Neural crest cell (in vitro differentiated cells): ENCODE data around the gene ITM2C. TPM values are rescaled to one million over a fixed set of nuclear protein-coding genes. Genes with fewer than 3 reads are reported as not detected.

Experiments used
- DNase-seq: peaks from one replicate; pipeline ENCODE4 v3.0.0; 2021; ENCODE audit warnings: low read depth, mixed read lengths, low spot score
- H3K27ac Mint-ChIP-seq: one replicate; pipeline ENCODE4 v1.8.0; 2021; ENCODE audit warnings: mild to moderate bottlenecking, mixed read lengths; ENCODE audit not compliant: unreplicated experiment
- H3K27me3 Mint-ChIP-seq: 2 replicates; pipeline ENCODE4 v1.8.0; 2021; ENCODE audit warnings: low read depth, mild to moderate bottlenecking, mixed read lengths
- H3K36me3 Mint-ChIP-seq: 2 replicates; pipeline ENCODE4 v1.8.0; 2021; ENCODE audit warnings: low read depth, mild to moderate bottlenecking, mixed read lengths
- H3K4me1 Mint-ChIP-seq: 2 replicates; pipeline ENCODE4 v1.8.0; 2021; ENCODE audit warnings: mixed read lengths
- H3K4me3 Mint-ChIP-seq: one replicate; pipeline ENCODE4 v1.8.0; 2021; ENCODE audit warnings: mild to moderate bottlenecking, mixed read lengths
- H3K9me3 Mint-ChIP-seq: 2 replicates; pipeline ENCODE4 v1.8.0; 2021; ENCODE audit warnings: mixed read lengths
- total RNA-seq: library from RNA; stranded (reverse); gene quantifications from 2 replicates; pipeline ENCODE4 v1.2.1, GENCODE V29; 2021
- TF ChIP-seq, protein P1 (sequence below): fragments of 200-600 bp; sonication (generic); conservative IDR thresholded peaks from 2 replicates; pipeline ENCODE4 v1.5.0; 2021; ENCODE audit warnings: antibody characterized with exemption, mild to moderate bottlenecking

ITM2C gene
- total RNA-seq, 1 donor from 2014 or later = 106 TPM

- no peak overlapping the region for H3K27ac Mint-ChIP-seq
- TF ChIP-seq, protein P1, sequence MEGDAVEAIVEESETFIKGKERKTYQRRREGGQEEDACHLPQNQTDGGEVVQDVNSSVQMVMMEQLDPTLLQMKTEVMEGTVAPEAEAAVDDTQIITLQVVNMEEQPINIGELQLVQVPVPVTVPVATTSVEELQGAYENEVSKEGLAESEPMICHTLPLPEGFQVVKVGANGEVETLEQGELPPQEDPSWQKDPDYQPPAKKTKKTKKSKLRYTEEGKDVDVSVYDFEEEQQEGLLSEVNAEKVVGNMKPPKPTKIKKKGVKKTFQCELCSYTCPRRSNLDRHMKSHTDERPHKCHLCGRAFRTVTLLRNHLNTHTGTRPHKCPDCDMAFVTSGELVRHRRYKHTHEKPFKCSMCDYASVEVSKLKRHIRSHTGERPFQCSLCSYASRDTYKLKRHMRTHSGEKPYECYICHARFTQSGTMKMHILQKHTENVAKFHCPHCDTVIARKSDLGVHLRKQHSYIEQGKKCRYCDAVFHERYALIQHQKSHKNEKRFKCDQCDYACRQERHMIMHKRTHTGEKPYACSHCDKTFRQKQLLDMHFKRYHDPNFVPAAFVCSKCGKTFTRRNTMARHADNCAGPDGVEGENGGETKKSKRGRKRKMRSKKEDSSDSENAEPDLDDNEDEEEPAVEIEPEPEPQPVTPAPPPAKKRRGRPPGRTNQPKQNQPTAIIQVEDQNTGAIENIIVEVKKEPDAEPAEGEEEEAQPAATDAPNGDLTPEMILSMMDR = no peak
- no peak for DNase-seq
- no peaks in the 10 kb centered on the region for H3K27me3 Mint-ChIP-seq
- H3K4me1 Mint-ChIP-seq = peaks cover 12% of the 10 kb centered on the region
- H3K4me3 Mint-ChIP-seq = no peak overlapping the region
- peaks cover 2% of the 10 kb centered on the region for H3K36me3 Mint-ChIP-seq
- no peaks in the 10 kb centered on the region for H3K9me3 Mint-ChIP-seq
Observed at GRCh38 chr2:230821991-230822520, 42.7 kb upstream of the ITM2C start.

DNA sequence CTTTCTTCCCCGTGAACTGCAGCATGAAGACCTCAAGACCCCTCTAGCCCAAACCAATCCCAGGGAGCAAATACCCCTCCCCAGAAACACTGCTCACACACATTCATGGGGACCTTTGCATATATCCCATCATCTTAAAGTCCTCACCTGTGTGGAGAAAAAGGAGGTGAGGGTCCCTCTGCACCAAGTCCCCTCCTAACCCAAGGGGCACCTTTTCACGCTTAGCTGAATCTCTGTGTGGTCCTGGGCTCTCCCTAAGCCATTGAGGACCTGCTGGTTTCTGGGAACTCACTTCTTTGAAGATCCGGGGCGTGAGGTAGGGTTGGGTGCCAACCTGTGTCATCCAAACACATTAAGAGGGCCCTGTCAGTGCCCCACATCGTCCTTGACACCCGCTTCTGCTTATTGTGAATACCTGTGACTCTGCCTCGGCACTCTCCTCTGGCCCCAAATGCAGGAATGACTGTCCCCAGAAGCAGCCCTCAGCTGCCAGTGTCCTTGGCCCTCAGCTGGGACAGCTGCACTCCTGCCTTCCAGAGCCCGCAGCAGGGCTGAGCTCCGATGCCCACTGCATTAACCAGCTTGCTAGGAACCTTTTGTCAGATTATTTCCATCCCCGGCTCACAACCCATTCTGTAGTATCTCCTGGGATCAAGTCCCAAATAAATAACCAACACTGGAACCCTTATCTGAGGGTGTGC is 41.3 kb upstream of the ITM2C start:
- no peak for DNase-seq
- no peaks in the 10 kb centered on the region for H3K9me3 Mint-ChIP-seq
- H3K27me3 Mint-ChIP-seq = no peaks in the 10 kb centered on the region
- H3K4me3 Mint-ChIP-seq = no peak overlapping the region
- peaks cover 2% of the 10 kb centered on the region for H3K36me3 Mint-ChIP-seq
- peaks cover 12% of the 10 kb centered on the region for H3K4me1 Mint-ChIP-seq
- no peak overlapping the region for H3K27ac Mint-ChIP-seq
- TF ChIP-seq, protein P1 = no peak

GRCh38 chr2:230824406-230824978 is 40.2 kb upstream of the ITM2C start:
- Mint-ChIP-seq H3K4me1 (peaks cover 12% of the 10 kb centered on the region), H3K4me3 (no peak overlapping the region), H3K36me3 (peaks cover 2% of the 10 kb centered on the region), H3K27me3 (no peaks in the 10 kb centered on the region), H3K27ac (no peak overlapping the region), H3K9me3 (no peaks in the 10 kb centered on the region)
- DNase-seq = peak; percentile 58
- TF ChIP-seq, protein P1 = peak; percentile 88

DNA sequence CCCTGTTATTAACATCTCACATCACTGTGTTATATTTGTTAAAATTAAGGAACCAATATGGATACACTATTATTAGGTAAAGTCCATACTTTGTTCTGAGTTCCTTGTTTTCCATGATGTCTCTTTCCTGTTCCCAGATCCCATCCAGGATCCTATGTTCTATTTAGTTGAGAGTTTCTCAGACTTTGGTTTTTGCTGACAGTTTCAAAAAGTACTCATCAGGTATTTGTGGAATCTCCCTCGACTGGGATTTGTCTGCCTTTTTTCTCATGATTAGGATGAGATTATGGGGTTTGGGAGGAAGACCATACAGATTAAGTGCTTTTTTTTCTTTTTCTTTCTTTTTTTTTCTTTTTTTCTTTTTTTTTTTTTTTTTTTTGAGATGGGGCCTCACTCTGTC is 39.4 kb upstream of the ITM2C start:
- H3K27me3 Mint-ChIP-seq = no peaks in the 10 kb centered on the region
- H3K27ac Mint-ChIP-seq = no peak overlapping the region
- peaks cover 1% of the 10 kb centered on the region for H3K36me3 Mint-ChIP-seq
- no peak overlapping the region for H3K4me3 Mint-ChIP-seq
- TF ChIP-seq, protein P1 = no peak
- peaks cover 12% of the 10 kb centered on the region for H3K4me1 Mint-ChIP-seq
- no peak for DNase-seq
- H3K9me3 Mint-ChIP-seq = peaks cover 3% of the 10 kb centered on the region

GRCh38 chr2:230827774-230828271 is 36.9 kb upstream of the ITM2C start:
- TF ChIP-seq, protein P1 = no peak

More at GRCh38 chr2:230827774-230828271, 36.9 kb upstream of the ITM2C start:
- Mint-ChIP-seq H3K9me3 (peaks cover 3% of the 10 kb centered on the region), H3K4me1 (peaks cover 12% of the 10 kb centered on the region), H3K4me3 (no peak overlapping the region), H3K27ac (no peak overlapping the region), H3K36me3 (no peaks in the 10 kb centered on the region), H3K27me3 (peaks cover 5% of the 10 kb centered on the region)
- no peak for DNase-seq
